ENCODE data around the gene CTXN3.

Gene CTXN3

DNA sequence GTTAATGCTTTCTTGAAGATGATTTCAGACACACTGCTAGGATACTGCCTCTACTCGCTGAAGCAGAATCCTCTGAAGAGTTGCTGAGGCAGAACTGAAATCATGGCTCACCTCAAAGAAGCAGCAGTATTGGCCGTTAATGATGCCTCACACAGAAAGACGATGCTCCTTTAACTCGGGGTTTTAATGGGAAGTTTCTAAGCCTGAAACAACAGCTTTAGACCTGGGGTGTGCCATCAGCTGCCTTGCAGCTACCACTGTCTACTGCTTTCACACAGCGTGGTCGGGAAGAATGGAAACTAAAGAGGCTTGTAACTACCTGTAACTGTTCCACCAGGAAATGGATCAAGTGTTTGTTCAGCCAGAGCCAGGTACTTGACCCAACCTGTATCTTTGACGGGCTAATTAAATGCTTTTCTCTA, at the start of gene CTXN3:
TSS of gene CTXN3 (plus strand) at position 65 of the 422 bp plus-strand sequence. CDS start 8,440 bp downstream, outside the sequence.
- DNase-seq (ENCODE audit: low read depth in 2 of 2) = no peak

DNA sequence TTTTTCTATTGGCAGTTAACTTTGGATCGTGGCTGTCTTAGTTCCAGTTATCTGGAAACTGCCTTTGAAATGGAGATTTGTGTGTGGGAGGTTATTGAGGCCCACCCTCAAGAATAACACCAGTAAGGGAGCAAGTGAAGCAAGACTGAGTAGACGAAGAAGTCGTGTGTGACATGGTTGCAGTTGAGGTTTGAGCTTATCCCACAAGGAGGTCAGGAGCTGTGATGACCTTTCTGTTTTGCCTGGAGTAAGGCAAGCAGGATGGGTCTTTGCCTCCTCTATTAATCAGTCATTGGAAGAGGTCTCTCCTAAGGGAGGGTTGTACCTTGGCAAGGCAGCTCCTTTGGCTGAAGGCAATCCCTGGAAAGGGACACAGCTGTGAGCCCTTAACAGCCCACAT, 49.6 kb upstream of the CTXN3 start:
- DNase-seq (ENCODE audit: low read depth in 2 of 2) = no peak

DNA sequence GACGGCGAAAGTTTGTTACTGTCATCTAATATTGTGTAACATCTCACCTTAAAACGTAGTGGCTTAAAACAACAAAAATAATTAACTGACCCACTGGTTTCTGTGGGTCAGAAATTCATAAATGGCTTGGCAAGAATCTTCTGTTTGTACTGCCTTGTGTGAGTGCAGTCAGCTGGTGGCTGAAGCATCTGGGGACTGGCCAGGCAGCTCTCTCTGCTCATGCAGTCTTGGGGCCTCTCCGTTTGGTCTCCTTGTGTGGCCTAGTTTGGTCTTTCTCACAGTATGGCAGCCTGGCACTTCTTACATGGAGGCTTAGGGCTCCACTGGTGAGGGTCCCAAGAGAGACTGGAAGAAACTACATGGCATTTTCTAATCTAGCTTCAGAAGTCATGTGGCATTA, 49.0 kb upstream of the CTXN3 start:
- DNase-seq (ENCODE audit: low read depth in 2 of 2) = no peak

DNA sequence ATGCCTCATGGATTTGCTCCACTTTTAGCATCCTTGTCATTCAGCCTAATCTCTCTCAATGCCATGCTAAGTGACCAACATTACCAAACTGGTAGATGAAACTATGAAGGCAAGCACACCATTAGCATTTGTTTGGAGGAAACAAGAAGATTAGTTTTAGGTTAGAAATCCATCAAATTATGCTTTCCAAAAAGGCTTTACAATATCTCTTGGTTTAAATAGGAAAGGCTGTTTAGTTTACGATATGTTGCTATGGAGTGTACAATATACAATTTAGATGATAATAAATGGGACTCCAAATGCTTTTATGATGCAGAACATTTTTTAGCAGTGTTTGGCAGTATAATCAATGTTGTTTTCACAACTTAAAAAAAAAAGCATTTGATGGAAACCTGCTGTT, 47.8 kb upstream of the CTXN3 start:
- DNase-seq (ENCODE audit: low read depth in 2 of 2) = no peak

DNA sequence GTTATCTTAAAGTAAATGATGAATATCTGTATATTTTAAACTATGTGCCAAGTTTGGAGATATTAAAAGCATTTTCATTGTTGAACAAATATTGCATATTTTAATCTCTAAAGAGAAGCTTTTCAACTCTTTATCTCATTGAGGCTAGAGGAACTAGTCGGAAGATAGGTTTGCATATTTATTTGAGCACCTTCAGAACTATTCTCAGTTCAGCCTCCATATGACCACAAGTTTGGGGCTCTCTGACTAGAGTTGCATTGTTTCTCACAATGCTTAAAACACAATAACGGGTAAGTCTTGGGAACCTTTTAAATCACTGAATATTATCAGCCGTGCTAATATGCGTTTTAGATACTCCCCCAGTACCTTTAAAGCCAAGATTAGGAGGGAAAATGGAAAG, 47.3 kb upstream of the CTXN3 start:
- DNase-seq (ENCODE audit: low read depth in 2 of 2) = no peak

DNA sequence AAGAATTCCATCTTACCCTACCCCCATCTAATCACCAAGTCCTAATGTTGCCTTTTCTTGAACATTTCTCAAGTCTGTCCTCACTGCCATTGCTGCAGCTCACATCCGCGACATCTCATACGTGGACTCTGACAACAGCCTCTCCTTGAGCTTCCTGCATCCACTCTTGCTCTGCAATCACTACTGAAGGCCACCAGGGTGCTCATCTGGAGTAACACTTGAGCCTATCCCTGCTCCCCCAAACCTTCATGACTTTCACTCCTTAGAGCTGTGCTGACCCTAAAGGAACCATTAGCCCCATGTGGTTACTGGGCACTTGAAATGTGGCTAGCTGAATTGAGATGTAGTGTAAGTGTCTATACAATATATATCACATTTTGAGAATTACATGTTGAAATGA, 46.4 kb upstream of the CTXN3 start:
- no peak for DNase-seq (ENCODE audit: low read depth in 2 of 2)

DNA sequence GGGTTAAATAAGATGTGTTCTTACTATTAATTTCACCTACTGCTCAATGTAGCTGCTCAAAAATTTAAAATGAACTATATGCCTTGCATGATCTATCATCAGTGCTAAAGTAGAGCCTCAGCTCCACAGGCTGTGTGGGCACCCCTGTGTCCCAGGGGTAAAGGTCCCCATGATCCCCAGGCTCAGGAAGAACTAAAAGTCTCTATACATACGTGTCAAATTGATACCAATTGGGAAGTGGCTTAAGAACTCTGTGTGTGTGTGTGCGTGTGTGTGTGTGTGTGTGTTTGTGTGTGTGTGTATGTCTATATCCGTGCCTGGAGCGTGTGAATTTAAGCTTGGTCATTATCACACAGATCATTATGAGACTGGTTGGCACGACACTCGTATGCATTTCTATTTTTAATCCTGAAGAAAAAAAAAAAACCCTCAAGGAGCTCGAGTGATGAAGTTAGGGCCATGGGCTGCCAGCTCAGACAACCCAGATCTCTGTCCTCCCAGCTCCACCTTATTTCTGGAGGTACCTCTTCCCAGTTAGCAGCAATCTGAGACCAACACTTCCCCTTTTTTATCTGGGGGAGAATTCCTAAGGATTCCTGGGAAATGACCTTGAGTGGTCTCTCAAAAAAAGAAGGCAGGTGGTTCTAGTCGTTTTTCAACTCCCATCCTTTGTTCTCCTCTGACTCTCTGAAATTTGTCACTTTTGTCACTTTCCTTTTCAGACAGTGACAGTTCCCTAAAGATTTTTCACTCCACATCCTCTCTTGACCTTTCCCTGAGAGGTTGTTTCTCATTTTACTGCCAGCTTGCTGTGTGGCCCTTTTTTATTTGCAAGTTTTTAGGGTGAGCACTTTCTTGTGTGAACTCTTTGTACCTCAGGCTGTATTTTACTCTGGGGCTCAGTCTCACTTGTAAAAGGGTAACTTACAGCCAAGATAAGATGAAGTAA, 45.7 kb upstream of the CTXN3 start:
- no peak for DNase-seq (ENCODE audit: low read depth in 2 of 2)

DNA sequence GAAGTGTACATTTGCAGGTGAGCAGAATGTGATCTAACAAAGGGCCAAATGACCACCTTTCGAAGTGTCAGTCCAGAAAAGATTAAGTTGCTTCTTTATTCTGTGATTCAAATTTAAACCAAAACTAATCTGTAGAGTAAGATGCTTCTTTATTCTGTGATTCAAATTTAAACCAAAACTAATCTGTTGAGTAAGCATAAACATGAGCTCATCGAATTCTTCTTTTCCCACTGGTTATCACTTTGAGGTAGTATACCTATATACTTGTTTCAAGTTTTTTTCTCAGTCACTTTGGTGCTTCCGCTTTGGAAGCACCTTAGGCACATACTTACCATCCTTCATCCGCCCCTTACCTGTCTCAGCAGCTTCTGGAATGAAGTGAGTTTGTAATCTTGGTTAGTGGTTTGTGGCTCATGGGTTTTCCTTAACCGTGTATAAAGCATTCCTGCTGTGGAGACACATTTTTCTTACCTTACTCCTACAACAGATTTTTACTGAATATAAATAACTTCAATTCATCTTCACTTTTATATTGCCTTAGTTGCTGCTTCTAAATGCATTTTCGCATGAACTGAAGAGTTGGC, 40.7 kb upstream of the CTXN3 start:
- DNase-seq (ENCODE audit: low read depth in 2 of 2) = no peak

DNA sequence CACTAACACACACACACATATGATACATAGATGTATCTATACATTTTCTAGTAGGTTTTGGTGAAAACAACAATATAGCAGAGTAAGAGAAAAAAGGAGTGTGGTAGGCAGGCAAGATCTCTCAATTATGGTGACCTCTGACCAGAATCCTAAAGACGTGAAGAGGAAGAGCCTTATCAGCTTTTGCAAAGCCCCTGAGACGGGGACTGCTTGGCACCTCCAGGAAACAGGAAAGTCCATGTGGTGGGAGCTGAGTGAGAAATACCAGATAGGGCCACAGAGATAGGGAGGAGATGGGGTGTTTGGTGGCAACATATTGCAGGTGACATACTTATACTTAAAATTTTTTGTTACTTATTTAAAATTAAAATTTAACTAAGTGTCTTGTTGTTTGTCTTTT, 39.9 kb upstream of the CTXN3 start:
- no peak for DNase-seq (ENCODE audit: low read depth in 2 of 2)

DNA sequence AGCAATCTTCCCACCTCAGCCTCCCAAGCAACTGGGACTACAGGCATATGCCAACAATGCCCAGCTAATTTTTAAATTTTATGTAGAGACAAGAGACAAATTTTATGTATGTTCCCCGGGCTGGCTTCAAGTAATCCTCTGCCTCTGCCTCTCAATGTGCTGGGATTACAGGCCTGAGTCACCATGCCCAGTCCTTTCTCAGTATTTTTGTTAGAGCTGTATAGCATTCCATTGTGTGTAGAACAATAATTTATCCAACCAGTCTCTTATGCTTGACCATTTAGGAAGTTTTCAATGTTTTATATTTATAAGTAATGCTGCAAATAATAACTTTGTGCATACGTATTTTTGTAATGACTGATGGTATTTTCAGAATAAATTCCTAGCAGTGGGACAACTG, 38.9 kb upstream of the CTXN3 start:
- no peak for DNase-seq (ENCODE audit: low read depth in 2 of 2)

DNA sequence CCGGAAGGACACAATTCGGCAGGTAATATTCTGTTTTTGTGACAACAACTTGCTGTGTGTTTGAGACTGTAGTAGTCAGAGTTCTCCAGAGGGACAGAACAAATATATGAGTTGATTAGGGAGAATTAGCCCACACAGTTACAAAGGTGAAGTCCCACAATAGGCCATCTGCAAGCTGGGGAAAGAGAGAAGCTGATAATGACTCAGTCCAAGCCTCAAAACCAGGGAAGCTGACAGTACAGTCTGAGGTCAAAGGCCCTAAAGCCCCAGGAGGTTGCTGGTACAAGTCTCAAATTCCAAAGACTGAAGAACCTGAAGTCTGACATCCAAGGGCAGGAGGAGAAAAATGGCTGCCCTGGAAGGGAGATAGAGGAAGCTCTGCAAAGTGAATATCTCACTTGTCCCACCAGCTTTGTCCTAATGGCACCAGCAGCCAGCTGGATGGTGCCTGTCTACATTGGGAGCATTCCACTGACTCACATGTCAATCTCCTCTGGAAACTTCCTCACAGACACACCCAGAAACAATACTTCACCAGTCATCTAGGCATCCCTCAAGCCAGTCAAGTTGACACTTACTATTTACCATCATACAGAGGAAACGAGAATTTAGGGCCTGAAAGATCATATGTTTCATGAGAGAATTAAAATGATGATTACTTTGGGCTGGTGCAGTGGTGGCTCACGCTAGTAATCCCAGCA, 36.3 kb upstream of the CTXN3 start:
- no peak for DNase-seq (ENCODE audit: low read depth in 2 of 2)

DNA sequence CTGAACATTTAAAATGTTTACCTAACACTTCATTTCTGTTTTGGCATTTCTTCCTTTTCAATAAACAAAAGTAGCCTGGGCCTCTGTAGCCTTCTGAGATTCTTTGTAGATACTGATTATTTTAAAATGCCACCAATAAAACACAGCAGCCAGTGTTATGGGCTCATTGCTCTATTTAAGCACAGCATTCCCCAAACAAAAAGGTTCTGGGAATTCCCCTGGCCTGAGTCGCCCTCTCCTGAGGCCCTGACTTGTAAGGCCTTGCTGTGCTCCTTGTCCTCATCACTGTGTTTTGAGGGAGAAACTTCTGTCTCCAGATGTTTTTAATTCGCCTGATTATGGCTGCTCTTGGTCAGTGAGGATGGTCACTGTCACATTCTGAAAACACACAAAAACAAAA, 33.0 kb upstream of the CTXN3 start:
- no peak for DNase-seq (ENCODE audit: low read depth in 2 of 2)

DNA sequence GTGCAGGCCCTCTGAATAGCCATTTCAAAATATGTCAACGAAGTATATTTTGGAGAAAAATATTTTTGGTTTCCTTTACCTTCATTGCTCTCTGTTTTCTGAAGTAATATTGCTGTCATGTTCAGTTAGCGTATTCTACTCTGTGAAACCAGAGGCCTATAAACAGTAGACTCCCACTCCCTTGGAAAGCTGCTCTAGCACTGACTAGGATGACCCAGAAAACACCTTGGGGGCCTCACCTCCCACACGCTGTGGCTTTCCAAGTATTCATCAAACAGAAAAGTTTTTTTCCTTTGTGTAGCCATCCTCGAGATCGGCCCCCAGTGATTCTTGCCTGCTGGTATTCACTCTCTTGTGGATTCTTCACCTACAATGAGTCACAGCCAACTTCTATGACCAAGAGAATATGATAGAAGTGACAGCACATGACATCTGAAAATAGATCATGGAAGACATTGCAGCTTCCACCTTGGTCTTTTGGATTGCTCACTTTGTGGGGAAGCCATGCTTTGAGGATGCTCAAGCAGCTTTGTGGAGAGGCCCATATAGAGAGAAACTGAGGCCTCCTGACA, 28.9 kb upstream of the CTXN3 start:
- DNase-seq (ENCODE audit: low read depth in 2 of 2) = no peak

DNA sequence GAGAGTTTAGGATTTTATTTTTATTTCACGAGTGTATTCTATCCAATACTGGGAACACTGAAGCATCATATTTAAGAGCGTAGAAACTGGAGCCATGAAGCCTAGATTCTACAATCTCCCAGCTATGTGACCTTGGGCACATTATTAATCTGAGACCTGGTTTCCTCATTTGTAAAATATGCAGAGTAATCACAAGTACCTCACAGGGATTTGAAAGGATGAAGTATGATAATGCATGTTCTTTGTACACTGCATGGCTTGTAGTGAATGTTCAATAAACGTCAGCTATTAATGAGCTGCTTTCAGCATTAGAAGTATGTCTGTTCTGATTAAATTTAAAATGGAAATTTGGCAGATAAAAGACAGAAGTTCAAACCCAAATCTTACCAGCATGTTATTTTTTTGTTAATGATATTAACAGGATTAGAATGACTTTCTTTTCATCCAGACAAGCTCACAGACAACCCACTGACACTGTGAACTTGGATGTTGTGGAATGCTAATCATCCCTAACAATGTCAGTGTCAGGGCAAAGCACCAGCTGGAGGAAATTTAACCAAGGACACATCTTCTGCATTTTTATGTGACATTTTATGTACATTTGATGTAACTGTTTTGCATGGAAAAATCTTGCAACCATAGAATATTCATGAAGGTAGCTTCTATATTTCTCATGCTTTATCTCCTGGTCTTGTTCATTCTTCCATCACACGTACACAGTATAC, 27.1 kb upstream of the CTXN3 start:
- no peak for DNase-seq (ENCODE audit: low read depth in 2 of 2)

DNA sequence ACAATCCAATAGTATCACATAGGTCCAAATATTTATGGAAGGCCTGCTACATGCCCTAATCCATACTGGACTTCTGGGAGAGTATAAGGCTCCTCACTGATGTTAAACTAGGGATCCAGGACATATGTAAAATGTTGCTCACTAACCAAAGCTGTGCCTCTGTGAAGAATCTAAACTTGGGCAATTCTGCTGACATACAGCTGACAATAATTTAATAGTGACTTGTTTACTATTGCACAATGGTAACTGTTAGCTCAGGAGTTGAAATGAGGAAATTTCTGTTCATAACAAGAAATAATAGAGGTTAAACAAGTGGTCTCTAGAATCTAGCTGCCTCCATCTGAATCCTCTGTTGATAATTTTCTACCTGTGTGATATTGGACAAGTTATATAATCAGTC, 14.9 kb upstream of the CTXN3 start:
- DNase-seq (ENCODE audit: low read depth in 2 of 2) = no peak

DNA sequence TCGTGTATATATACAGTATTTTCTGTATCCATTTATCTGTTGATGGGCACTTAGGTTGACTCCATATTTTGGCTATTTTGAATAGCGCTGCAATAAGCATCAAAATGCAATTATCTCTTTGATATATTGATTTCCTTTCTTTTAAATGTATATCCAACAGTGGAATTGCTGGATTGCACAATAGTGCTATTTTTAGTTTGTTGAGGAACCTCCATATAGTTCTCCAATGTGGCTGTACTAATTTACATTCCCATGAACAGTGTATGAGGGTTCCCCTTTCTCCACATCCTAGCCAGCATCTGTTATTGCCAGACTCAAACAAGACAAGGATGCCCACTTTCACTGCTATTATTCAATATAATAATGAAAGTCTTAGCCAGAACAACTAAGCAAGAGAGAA, 9.1 kb upstream of the CTXN3 start:
- no peak for DNase-seq (ENCODE audit: low read depth in 2 of 2)

DNA sequence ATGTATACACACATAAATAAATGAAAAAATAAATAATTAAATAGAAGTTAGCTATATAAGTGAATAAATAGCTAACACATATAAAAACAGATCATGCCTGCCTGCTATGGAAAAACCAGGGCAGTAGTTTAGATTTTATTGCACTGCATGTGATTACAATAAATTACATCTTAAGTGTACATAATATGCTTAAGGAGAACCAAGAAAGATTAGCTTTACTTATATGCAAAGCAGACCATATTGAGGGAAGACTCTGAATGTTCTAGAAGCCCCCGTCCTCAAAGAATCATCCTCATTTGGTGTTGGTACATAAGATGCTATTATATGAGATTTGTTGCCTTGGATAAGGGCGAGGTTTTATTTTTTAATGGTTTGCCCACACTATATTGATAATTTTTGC, 5.9 kb upstream of the CTXN3 start:
- no peak for DNase-seq (ENCODE audit: low read depth in 2 of 2)

DNA sequence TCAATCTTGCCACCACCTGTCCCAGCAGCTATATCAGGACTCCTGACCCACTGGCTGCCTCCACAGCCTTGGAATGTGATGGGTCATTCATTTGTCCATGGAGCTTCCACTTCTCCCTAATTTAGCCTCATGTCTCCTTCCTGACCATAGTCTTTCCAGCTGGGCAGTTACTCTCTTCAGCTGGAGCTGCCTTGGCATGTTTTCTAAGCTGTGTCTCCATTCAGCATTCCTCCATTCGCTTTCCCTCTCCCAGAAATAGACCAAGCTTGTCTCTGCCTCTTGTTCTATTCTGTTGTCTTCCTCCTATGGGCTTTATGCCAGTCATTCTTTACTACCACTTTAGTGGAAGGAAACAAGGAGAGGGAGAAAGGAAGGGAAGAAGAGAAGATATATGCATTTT, 5.3 kb upstream of the CTXN3 start:
- no peak for DNase-seq (ENCODE audit: low read depth in 2 of 2)

DNA sequence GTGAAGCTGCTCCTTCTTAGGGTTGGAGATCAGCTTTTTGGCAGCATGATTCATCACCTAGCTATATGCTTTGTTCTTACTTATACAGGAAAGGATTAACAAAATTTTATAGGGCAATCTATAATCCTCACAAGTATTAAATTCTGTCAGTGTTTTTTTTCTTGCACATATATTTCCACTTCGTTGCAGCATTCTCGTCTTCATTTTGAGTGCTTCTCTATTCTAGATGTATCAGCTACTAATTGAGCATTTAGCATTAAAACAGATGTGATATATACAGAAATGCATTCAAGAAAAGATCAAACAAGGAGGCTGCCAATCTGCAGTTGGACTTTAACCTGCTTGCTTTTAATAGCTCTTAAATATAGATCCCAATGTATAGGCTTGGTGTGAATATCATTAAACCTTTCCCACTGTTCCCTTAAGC, 3.6 kb upstream of the CTXN3 start:
- no peak for DNase-seq (ENCODE audit: low read depth in 2 of 2)

DNA sequence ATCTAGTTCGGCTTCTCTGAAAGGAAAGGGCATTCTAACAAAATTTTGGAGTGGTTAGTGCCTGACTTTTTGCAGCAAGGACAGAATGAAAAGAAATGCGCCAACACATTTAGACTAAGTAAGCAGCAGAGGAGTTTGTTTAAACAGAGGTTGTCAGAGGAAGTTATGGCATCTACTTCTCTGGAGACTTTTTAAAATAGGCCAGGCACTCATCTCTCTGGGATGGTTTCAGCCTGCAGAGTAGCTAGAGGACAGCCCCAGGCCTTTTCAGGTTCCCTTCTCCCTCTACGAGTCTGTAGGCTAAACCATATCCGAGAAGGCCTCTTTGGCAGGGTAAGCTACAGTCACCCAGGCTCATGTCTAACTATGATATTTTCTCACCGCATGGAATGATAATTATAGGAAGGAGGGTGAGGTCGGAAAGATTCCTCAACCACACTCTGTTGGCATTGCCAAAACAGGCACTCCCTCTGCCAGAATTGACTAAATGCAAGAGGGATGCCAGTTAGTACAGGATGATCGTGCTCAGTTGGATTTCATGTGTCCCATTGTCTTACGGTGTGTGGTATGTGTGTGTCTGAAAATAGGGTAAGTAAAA, 1.4 kb upstream of the CTXN3 start:
- no peak for DNase-seq (ENCODE audit: low read depth in 2 of 2)

DNA sequence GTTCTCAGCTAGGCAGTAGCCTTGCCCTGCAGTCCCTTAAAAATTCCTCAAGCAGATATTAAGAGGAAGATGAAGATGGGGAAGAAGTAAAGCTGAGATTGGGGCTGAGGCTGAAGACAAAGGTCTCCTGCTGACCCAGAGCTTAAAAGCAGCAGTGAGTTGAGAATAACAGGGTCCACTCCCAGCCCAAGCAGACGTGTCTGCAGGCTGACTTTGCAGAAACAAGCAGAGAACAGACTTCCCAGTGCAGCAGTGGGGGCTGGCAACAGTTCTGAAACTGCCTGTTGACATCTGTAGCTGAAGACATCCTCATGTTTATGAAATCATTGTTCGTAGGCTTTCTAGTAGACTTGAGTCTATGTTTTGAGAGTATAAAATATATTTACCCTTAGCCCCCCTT, 1.1 kb downstream of the CTXN3 start:
- DNase-seq (ENCODE audit: low read depth in 2 of 2) = no peak

Measured in stimulated activated CD8-positive, alpha-beta memory T cell treated with anti-CD3 and anti-CD28 coated beads, Interleukin-15, amount 100 ng/mL, for 4 hours (primary cell).